ENCODE results near the gene ADTRP.

DNA sequence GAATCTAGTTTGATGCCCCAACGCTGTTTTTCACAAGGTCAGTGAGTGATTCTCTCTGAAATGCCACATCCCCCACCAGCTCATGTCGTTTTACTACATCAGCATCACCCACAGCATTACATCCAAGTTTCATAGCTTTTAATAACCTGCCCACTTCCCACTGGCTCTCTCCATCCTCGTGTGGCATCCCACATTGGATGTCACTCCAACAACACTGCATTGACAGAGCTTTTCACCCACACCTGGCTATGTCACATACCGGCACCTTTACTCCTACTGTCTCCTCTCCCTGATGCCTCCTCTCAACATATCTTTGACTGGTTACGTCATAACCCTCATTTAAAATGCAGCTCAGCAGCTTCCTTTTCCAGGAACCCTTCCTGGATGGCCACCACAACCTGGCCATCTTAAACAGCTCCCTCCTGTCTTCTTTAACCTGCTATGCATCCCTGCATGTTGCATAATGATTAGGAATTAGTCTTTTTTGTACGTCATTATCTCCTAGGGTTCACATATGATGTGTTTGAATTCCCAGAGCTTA lies 5.0 kb upstream of the ADTRP start:
- TF ChIP-seq CTCF (conservative IDR thresholded peaks at IDR 0.05 in 1 of 2, IDR thresholded peaks at IDR 0.05 in 1 of 2; ENCODE audit: low read depth in 1 of 2, low read length in 2 of 2) (no peak), EZH2 (IDR thresholded peaks at IDR 0.05; ENCODE audit: low read length, missing control alignments) (no peak)
